ENCODE results near the gene HSPA12A.

Gene HSPA12A

DNA sequence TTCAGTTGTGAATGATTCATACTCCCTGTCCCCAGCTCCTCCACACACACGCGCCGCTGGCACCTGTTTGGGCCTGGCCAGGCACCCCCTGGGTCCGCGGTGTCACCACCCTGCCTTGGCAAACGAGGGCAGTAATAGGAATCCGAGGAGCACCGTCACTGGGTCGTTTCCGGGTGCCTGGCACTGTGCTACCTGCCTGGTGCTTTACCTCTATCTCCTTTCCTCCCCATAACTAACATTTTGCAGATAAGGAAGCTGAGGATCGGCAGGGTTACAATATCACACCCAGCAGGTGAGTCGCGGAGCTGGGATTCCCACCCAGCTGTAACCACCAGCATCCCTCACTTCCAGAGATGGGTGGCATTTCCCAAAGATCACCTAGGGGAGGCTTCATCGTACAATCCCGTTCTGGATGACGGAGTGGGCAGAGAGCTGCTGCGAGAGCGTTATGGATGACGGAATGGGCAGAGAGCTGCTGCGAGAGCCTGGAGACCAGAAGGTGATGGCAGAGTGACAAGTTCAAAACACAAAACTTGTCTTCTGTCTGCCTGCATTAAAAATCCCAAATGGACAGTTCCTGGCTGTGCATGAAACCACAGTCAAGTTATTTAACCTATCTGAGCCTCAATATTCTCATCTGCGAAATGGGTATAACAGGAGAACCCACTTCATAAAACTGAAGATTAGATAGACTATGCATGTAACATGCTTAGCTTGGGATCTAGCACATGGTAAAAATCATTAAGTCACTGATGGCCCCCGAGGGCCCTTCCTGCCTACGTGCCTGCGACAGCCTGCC is 1.1 kb upstream of the HSPA12A start:
- DNase-seq, result no peak

DNA sequence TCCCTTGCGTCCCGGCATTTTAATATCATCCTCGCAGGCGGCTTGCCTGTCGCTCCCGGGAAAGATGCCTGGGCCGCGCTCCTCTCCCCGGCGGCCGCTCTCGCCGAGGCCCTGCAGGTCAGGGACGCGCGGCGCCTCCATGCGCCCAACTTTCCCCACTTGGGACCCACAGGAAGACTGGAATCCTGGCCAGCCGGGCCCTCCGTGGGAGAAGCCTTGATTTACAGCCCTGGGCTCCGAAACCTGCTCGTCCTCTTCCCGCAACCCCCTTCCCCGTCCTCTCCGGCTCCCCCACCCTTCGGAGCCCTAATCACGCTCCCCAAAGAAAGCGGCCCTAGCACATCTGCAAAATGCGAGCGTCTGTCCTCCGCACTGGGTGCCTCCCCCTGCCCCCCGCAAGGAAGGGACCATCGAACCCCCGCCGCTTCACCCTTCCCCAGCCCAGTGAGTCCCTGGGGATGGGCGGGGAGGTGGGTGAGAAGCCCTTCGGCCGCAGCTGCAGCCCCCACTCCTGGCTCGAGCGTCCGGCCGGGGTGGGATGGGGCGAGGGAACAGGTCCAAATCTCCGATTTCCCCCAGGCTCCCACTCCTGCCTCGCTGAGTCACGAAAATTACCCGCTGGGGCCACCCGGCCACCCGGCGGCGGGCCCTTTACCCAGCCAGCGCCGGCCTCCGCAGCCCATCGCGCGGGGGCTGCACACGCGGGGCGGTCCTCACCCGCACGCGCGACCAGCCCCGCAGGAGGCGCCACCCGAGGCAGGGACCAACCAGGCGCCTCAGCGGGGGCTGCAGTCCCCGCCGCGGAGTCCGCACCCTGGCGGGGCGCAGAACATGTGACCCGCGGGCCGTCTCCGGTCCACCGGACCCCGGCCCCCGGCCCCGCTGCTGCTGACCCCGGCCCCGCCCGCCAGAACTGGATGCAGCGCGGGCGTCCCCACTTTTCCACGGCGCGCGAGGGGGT is 695 bp downstream of the HSPA12A start:
- DNase-seq, result peak; percentile 38

- DNase-seq, result peak; percentile 28
Observed at GRCh38 chr10:116740971-116741370, 1.4 kb downstream of the HSPA12A start.

GRCh38 chr10:116738339-116738738 is 4.0 kb downstream of the HSPA12A start:
- DNase-seq, result no peak

DNA sequence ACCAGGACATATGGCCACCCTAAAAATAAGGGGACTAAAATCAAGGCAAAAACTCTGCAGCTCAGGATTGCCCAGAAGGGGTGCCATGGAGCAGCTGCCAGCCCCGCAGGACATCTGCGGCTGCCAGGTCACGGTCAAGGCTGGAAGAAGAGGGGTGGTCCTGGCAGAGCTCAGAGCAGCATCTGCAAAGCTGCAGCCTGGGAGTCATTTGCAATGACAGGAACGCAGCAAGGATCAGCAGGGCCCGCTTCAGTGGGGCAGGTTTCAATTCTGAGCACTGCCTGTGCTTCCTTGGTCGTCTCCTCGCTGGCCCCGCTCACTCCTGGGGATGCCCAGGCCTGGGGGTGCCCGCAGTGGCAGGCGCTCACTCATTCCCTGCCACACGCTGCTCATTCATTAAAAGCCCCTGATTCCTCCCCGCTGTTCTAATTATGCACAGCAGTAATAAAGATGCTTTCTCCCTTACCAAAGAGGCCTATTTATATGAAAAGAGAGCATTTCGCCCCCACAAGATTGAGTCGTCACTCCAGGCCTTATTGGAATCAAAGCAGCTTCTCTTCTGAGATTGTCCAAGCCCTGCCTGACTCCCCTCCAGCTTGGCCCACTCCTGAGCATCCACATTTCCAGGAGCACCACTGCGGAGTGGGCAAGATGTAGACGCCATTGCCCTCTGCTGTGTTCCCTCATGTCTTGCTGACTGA is 4.6 kb downstream of the HSPA12A start:
- DNase-seq, result no peak

DNA sequence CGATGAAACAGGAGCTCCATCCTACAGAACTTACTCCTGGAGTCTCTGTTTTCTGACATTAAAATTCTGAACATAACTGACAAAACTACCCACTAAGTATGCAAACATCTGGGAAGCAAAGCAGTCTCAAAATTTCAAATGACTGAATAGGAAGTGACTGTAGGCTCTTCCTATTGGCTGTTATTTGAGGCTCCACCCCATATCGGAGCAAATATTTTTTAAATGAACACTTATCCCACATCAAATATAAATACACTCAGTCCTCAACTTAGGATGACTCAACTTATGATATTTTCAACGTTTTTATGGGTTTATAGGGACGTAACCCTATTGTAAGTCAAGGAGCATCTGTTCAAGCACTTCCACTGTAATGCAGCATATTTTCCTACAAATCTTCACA is 8.8 kb downstream of the HSPA12A start:
- no peak for DNase-seq

- DNase-seq, result no peak
Observed at GRCh38 chr10:116732573-116732972, 9.8 kb downstream of the HSPA12A start.

DNA sequence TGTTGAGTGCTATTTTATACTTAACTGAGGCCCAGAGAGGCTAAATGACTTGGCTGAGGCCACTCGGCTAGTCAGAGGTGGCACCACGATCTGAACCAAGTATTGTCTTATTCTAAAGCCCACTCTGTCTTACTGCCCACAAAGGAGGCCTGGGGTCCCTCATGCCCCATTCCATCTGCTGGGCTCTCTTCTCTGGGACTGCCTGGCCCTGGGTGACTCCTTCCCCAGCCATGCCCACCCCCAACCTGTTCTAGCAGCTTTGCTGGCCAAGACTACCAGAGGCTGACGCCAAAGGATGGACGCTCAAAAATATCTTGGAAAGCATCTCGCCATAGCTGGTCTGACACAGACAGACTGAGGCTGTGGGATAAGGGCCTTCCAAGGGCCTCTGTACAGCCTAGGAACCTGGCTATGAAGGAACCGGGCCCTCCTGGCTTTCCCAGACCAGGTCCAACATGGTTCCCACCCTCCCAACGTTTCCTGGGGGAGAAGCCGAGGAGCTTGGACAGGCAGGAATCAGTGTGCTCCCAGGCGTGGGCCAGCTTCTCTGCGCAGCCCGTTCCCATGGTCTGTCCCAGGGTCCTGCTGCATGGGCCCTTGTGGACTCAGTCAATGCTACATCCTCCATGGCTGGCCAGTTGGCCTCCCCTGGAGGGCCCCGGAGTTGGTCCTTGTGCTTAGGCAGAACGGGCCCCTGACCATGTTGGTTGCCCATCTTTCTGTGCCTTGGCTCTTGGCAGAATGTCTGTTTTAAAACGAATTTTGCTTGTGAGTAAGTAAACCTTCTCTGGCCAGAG is 11.7 kb downstream of the HSPA12A start:
- DNase-seq, result no peak

GRCh38 chr10:116729243-116729642 is 13.1 kb downstream of the HSPA12A start:
- no peak for DNase-seq

DNA sequence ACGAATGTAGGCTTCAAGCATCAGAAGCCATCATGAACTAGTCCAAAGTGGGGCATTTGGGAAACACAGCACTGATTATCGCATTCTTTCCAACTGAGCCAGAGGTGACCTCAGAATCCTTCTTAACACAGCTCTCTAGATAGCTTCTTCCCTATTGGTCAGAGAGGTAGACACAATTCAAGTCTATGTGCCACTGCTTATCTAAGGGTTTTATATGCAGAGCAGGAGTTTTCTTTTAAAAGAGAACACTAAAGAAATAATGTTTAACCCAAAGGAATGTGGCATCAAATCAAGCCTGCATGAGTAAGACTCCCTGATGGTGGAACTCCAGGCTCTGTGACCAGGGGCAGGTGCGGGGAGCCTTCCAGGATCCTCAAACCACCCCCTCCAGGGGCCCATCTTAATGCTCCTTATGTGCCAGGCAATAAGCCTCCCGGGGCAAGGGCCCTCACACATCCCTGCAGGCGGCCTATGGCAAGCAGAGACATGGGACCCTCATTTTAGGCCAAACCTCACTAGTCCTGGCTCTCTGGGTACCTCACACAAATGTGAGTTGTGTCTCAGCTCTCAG is 13.8 kb downstream of the HSPA12A start:
- DNase-seq, result no peak

- no peak for DNase-seq
Observed at GRCh38 chr10:116723428-116724281, 18.7 kb downstream of the HSPA12A start.

DNA sequence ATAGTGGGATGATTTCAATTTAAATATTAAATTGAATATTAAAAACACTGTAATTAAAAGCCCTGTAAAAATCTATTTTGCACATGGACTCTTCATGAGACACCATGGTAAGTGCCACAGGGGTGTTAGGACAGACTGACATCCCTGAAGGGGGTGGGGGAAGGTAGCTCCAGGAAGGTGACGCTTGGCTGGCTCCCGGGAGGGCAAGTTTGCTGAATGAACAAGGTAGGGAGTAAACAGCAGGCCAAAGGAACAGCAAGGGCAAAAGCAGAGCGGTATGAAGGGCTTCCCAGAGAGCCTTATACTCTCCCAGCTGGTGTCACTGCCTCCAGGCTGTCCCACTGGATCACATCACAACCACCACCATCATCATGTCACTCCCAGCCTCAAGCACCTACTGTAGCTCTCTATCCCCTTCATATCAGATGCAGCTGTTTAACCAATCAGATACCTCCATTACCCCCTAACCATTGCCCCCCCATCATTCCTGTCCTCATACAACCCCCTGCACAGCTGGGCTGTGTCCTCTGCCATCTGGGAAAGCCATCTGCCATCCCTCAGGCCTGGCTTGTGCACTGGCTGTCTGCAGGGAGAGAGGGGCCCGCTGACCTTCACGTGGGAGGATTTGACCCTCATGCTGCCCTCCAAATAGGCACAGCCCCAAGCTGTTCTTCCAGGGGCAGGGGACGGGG is 19.5 kb downstream of the HSPA12A start:
- no peak for DNase-seq

- no peak for DNase-seq
Observed at GRCh38 chr10:116721547-116722392, 20.6 kb downstream of the HSPA12A start.

- DNase-seq, result no peak
Observed at GRCh38 chr10:116720668-116721546, 21.5 kb downstream of the HSPA12A start.

GRCh38 chr10:116720241-116720643 is 22.1 kb downstream of the HSPA12A start:
- DNase-seq, result no peak

DNA sequence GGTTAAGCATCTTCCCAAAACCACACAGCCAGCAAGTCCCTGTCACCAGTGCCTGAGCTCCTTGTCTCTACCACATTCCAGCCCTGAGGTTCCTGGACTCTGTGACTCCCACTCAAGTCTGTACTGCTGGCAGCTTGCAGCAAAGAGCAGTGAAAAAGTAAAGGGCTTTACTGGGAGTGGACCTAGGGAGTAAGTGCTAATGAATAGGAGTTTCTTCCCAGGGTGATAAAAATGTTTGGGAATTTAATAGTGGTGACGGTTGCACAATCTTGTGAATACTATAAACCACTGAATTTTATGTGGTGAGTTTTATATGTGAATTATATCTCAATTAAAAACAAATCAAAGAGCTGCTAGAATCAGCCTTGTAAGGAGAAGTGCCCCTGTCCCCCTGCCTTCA is 22.6 kb downstream of the HSPA12A start:
- DNase-seq, result no peak

DNA sequence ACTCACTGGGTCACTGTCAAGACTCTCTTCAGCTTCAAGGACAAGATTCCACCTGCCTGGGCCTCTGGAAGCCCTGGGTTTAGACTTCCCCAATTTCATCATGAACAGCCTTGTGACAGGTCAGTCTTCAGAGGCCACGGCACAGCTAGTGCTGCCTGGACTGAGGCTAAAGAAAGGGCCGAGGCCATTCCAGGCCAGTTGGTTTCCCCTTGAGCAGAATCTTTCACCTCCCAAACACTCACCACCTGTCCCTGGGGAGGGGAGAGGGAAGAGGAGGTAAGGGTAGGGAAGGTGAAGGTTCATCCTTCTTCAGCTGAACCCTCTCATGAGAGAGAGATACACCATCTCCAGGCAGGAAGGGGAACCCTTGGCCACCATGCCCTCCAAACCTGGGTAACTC is 24.3 kb downstream of the HSPA12A start:
- DNase-seq, result no peak

DNA sequence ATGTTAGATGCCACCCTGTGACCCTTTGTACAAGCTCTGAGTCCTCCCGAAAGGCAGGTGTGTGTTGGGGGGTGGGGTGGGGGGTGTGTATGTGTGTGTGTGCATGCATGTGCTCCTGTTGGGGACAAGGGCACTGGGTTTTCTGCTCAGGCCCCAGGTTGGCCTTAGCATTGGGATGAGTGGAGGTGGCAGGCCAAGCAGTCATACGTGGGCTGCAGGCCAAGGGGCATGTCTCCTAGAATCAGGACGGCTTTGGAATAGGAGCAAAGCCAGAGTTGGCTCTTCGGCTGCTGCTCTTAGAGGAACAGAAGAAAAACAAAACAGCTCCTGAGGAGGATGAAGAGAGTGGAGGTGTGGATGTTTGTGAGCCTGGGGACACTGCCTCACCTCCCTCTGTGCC is 26.0 kb downstream of the HSPA12A start:
- no peak for DNase-seq
